Measurements from ENCODE around the gene RAB6A.
"Not testable (repeated sequence)": the region's sequence is repeated elsewhere in the genome, so short reads cannot be mapped to it uniquely, and the experiment has no call there.

DNA sequence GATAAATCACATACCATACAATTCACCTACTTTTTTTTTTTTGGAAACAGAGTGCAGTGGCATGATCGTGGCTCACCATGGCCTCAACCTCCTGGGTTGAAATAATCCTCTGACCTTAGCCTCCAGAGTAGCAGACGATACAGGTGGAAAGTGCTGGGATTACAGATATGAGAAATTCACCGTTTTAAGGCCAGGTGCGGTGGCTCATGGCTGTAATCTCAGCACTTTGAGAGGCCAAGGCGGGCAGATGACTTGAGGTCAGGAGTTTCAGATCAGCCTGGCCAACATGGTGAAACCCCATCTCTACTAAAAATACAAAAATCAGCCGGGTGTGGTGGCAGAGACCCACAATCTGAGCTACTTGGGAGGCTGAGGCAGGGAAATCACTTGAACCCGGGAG, 24.9 kb downstream of the RAB6A start:
- not testable (repeated sequence) for TF ChIP-seq SUZ12 (IDR thresholded peaks at IDR 0.05; ENCODE audit: extremely low read depth, insufficient read depth, insufficient read length); ZNF274 (IDR thresholded peaks at IDR 0.05; ENCODE audit: low read depth, low read length); YY1 (IDR thresholded peaks at IDR 0.05; ENCODE audit: insufficient read depth, insufficient read length)
